GM12875 (cell line): ENCODE data around the gene ZFHX3.
"Not testable (repeated sequence)": the region's sequence is repeated elsewhere in the genome, so short reads cannot be mapped to it uniquely, and the experiment has no call there.

Experiments
- H3K4me3 ChIP-seq: one replicate; pipeline ENCODE4 v1.5.1; 2011; ENCODE audit warnings: low read depth, low read length, control low read depth
- CTCF ChIP-seq: IDR thresholded peaks from 2 replicates; pipeline ENCODE4 v1.5.1; 2011; ENCODE audit warnings: low read depth, mild to moderate bottlenecking, control low read depth, inconsistent platforms, low read length, moderate library complexity, borderline replicate concordance; ENCODE audit not compliant: insufficient read depth

Gene ZFHX3

GRCh38 chr16:73093146-73094144 is 45.5 kb upstream of the ZFHX3 start:
- no peak for TF ChIP-seq CTCF
- H3K4me3 ChIP-seq, result no peak overlapping the region

- no peak for TF ChIP-seq CTCF
These were observed 44.4 kb upstream of the ZFHX3 start for GRCh38 chr16:73092236-73092781.

GRCh38 chr16:73091174-73091573 is 43.2 kb upstream of the ZFHX3 start:
- H3K4me3 ChIP-seq, result no peak overlapping the region
- no peak for TF ChIP-seq CTCF

More at GRCh38 chr16:73092236-73092781, 44.4 kb upstream of the ZFHX3 start:
- no peak overlapping the region for H3K4me3 ChIP-seq

GRCh38 chr16:73089420-73089819 is 41.5 kb upstream of the ZFHX3 start:
- TF ChIP-seq CTCF, result no peak
- H3K4me3 ChIP-seq, result no peak overlapping the region

- no peak for TF ChIP-seq CTCF
- no peak overlapping the region for H3K4me3 ChIP-seq
These were observed 38.2 kb upstream of the ZFHX3 start for GRCh38 chr16:73086108-73086507.

- no peak overlapping the region for H3K4me3 ChIP-seq
- TF ChIP-seq CTCF, result no peak
These were observed 35.3 kb upstream of the ZFHX3 start for GRCh38 chr16:73083271-73083670.

GRCh38 chr16:73082634-73083051 is 34.7 kb upstream of the ZFHX3 start:
- H3K4me3 ChIP-seq, result not testable (repeated sequence)
